HG02588 (cell line): ENCODE measurements around the gene CEP350.
A peak's percentile ranks its signal among the peaks of the same experiment; 100 is the strongest.
"Not testable (repeated sequence)": the region's sequence is repeated elsewhere in the genome, so short reads cannot be mapped to it uniquely, and the experiment has no call there.

Experiments
- ATAC-seq: cut with Tn5 transposase; IDR thresholded peaks from one replicate; pipeline ENCODE4 v1.9.1; 2021; ENCODE audit warnings: mild to moderate bottlenecking, moderate library complexity; ENCODE audit not compliant: unreplicated experiment

The CEP350 gene

DNA sequence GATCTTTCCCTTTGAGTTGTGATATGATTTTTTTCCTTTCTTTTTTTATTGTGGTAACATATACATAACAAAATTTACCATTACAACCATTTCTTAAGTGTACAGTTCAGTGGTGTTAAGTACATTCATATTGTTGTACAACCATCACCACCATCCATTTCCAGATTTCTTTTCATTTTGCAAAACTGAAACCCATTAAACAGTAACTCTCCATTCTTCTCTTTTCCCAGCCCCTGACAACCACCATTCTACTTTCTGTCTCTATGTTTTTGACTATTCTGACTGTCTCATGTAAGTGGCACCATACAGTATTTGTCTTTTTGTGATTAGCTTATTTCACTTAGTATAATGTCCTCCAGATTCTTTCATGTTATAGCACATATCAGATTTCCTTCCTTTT is 30.3 kb downstream of the CEP350 start:
- no peak for ATAC-seq

DNA sequence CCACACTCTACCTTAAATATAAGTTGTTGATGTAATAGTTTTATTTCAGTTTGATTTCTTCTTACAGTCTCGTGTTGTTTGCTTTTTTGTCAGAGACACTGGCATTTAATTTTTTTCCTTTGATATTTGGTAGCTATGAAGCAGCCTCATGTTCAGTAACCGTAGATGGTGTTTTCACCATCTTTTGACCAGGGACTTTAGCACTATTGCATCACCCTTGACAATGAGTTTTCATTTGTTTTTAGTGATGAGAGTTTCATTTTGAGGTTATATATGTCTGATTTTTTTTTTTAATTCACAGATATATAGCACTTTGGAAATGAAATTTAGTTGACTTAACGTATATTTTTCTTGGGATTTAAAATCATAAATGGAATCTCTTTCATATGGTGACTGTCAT is 36.2 kb downstream of the CEP350 start:
- no peak for ATAC-seq

DNA sequence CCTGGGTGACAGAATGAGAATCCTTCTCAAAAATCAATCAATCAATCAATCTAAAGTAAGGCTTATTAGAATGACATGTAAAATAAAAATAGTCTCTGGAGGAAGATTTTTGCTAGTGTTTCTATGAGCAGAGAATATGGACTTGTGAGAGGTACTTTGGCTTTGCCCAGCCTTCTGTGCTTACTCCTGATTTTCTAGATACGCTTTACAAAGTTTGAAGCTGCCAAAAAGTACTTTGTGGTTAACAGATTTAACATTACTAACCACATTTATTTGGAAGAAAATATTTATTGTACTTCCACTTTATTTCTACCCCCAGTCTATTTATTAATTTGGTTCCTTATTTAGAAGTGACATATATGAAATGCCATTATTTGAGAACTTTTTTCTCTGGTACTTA is 41.0 kb downstream of the CEP350 start:
- ATAC-seq: no peak

DNA sequence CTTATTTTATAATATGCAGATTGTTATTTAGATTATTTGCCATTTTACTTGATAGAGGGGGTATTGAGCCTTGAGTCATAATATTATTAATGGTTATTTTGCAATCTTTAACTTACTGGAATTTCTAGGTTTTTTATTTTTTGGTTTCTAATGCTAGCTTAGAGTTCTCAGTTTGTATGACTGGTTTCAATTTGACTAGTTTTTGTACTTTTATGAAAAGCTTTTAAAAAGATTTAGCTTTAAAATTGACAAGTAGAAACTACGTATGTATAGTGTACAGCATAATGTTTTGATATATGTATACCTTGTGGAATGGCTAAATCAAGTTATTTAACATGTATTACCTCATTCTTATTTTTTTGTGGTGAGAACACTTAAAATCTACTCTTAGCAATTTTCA is 41.5 kb downstream of the CEP350 start:
- ATAC-seq: peak; percentile 68

DNA sequence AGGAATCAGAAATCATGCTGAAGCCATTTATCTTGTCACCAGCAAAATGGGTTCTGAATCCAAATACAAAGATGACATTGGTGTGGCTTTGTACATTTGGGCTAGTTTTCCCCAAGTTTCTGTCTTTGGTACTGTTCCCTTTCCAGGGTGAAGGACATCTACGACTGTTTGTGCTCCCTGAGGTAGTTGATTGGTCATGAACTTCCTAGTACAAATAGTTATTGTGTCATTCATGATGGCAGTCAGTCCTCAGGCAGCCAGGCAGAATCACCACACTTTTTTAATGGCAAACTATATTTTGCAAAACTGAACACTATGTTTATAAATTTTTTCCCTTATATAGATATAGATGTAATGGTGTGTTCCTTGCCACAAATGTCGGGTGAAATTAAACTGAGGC is 46.0 kb downstream of the CEP350 start:
- no peak for ATAC-seq

DNA sequence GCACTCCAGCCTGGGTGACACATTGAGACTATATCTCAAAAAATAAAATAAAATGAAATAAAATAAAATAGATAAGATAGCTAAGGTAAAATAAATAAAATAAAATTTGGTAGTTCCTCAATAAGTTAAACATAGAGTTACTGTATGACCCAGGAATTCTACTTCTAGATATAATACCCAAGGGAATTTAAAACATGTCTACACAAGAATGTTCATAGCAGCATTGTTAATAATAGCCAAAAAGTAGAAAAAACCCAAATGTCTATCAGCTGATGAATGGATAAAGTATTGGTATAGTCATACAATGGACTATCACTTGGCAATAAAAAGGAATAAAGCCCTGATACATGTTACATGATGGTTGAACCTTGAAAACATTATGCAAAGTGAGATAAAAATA is 47.8 kb downstream of the CEP350 start:
- no peak for ATAC-seq

DNA sequence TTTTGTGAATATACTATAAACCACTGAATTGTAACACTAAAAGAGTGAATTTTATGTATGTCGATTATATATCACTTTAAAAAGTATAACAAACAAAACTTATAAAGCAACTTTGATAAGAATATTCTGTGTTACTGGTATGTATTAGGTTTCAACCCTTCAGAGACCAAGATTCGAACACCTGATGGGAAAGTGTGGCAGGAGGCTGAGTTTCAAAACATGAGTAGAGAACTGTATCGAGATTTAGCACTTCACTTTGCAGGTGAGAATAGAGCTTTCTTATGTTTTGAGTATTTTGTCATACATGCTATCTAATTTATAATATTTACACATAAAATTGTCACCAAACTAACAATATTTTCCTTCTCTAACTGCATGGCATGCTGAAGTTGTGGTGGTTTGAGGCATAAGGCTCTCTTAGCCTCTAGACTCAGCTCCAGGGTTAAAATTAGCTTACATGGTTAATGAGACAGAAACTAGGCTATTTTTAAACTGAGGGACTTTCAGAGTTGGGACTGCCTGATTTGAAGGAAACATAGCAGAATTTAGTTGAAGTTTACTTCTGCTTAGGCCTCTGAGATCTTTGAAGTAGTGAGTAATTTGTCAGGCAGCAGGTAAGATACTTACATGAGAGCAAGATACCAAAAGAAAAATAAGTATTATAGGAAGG is 48.6 kb downstream of the CEP350 start:
- ATAC-seq: peak; percentile 88

DNA sequence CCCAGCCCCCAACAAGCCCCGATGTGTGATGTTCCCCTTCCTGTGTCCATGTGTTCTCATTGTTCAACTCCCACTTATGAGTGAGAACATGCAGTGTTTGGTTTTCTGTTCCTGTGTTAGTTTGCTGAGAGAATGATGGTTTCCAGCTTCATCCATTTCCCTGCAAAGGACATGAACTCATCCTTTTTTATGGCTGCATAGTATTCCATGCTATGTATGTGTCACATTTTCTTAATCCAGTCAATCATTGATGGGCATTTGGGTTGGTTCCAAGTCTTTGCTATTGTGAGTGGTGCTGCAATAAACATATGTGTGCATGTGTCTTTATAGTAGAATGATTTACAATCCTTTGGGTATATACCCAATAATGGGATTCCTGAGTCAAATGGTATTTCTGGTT is 52.2 kb downstream of the CEP350 start:
- ATAC-seq: not testable (repeated sequence)

DNA sequence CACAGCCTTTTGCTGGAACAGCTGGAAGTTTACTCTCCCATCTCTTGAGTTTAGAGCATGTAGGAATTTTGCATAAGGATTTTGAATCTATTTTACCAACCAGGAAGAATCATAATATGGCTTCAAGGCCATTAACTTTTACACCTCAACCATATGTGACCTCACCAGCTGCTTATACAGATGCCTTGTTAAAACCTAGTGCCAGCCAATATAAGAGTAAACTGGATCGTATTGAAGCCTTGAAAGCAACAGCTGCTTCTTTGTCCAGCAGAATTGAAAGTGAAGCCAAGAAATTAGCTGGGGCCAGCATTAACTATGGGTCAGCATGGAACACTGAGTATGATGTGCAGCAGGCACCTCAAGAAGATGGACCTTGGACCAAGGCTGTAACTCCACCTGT is 65.4 kb downstream of the CEP350 start:
- no peak for ATAC-seq

DNA sequence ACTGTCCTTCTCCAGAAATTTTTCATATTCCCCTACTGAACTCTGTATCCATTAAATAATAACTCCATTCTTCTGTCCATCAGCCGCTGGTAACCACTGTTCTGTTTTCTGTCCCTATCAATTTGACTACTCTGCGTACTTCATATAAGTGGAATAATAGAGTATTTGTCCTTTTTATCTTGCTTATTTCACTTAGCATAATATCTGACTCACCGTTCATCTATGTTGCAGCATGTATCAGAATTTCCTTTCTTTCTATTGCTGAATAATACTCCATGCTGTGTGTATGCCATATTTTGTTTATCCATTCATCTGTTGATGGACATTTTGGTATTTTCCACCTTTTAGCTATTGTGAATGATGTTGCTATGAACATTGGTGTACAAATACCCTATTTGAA is 71.9 kb downstream of the CEP350 start:
- no peak for ATAC-seq

DNA sequence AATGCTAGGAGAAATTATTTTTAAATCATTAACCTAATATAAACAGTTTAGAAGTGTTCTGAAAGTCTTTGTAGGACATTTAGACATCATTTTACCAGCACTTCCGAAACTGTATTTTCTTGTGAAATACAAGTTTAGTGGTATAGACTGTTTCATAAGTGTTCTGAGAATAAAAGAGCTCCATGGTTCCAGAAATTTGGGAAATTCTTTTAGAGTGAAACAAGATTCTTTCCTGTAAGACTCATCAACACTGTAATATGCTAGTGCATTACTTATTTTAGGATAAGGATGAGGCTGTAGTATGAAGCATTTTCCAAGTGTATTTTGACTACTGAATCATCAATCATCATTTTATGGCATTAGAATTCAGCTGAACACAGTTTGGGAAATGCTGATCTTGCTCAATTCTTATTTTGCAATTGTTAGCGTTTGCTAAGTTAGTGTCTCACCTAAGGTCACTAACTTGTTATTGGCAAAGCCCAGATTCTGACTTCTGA is 73.4 kb downstream of the CEP350 start:
- ATAC-seq: no peak

DNA sequence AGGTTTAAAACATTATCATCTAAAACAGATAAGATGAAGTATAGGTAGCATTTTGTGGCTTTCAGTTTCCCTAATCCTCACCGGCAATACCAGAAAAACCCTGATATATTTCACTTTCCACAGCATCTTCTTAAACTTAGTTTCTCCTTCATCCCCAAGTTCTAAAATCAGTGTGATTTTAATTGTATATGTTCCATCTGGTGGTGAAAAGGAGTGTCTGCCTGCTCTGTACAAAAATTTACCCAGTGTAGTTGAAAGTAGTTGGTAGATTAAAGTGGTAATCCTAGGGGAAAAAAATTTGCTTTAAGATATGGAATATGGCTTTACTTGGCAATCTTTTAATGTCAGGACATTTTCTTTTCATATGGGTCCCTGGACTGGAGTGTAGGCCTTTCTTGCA is 74.3 kb downstream of the CEP350 start:
- ATAC-seq: no peak

DNA sequence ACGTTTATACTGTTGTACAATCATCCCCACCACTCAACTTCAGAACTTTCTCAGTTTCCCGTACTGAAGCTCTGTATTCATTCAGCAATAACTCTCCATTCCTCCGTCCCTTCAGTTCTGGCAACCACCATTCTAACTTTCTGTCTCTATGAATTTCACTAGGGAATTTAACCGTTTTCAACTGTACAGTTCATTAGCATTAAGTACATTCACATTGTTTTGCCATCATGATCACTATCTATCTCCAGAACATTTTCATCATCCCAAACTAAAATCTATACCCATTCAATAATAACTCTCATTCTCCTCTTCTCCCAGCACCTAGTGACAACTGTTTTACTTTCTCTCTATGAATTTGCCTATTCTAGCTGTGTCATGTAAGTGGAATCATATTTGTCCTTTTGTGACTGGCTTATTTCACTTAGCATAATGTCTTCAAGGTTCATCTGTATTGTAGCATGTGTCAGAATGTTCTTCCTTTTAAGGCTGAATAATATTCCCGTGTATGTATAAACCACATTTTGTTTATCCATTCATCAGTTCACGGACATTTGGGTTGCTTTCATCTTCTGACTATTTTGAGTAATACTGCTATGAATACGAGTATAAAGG is 75.0 kb downstream of the CEP350 start:
- no peak for ATAC-seq

DNA sequence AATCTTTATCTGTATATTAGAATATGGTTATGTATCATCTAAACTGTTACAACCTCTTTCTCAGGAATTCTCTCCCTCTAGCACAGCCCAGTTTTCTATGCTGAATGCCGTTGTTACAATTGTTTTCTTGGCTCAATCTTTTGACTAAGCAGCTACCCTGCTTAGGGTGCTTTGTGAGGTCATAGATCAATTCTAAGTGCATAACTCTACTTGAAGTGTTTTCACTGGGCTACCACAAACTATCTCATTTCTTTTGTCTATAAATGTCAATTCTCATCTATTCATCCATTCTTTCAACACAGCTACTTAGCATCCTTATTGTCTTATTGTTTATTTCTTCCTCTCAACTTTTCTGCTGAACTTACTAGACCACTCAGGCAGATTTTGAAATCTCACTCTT is 77.1 kb downstream of the CEP350 start:
- ATAC-seq: no peak

DNA sequence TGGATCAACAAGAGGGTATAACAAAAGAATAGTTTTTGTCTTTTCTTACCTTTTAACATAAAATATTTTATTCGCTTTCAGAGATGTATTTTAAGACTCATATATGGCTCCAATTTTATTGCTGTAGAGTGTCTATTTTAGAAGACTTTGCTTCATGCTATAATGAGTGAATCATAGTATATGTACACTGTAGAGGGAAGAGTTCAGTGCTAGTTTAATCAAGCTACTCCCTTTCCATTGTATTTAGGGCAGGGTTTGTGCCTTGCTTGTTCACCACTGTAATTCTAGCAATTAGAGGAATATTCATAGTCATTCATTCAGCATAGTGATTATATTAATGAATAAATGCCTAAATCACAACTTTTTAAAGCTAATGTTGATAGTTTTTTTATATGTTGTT is 78.8 kb downstream of the CEP350 start:
- ATAC-seq: no peak

DNA sequence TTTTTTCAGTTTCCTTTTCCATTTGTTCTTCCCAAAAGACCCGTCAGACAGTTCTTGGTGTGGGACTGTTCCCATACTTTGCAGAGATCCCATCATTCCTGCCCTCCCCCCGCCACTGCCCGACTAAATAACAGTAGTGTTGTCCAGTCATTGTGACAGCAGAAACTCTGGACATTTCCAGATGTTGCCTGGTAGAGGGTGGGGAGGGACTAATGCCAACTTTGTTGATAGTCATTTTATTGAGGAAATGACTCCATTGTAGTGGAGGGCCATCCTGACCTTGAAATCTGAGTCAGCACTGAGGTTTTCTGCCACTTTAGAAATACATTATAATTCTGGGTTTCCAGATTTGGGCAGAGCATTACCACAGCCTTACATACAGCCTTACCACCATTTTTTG is 85.4 kb downstream of the CEP350 start:
- no peak for ATAC-seq

DNA sequence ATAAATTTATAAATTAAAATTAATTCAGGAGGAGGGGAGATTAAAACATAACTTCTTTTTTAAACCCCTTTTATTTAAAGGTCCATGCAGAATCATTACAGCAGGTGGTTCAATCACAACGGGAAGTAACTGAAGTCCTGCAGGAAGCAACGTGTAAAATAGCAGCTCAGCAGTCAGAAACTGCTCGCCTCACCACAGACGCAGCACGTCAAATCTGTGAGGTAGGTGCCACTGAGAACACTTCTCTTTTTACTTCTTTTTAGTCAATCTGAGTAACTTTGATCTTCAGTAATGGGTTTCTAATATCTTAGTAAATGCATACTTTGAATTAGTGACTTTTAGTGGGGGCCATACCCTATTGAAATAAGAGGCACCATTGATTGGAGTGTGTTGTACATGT is 87.0 kb downstream of the CEP350 start:
- ATAC-seq: no peak

DNA sequence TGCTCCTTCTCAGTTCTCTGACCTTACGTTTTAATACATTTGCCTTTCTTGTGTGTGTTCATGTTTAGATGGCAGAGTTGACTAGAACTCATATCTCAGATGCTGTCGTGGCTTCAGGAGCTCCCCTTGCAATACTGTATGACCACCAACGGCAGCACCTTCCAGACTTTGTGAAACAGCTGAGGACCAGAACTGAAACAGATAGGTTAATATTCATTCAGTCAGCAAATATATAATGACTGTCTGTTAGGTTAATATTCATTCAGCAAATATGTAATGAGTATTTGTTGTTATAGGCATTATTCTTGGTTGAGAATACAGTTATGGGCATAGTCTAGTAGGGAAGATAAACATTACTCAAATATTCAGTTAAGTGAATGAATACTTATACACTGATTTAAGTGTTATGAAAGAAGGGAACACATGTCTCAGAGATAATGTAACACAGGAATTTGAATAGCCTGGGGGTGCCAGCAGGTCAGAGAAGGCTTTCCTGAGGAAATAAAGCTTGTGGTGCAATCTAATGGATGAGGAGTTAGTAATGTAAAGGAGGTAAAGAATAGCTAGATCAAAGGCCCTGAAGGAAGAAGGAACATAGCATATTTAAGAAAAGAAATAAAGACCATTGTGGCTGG is 88.5 kb downstream of the CEP350 start:
- ATAC-seq: no peak

DNA sequence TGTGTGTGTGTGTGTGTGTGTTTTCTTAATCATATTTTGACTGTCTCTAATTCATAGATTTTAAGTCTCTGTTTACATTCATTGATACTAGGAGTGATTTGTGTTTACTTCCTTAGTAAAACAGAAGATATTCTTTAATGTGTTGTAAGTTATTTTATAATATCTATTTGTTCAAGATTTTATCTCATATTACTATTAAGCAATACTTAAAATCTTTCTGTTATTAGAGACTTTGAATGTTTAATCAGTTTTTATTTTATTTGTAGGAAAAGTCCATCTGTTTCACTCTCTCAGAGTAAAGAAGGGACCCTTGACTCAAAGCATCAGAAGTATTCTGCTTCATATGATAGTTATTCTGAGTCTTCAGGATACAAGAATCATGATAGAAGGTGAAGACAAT is 89.2 kb downstream of the CEP350 start:
- ATAC-seq: no peak

DNA sequence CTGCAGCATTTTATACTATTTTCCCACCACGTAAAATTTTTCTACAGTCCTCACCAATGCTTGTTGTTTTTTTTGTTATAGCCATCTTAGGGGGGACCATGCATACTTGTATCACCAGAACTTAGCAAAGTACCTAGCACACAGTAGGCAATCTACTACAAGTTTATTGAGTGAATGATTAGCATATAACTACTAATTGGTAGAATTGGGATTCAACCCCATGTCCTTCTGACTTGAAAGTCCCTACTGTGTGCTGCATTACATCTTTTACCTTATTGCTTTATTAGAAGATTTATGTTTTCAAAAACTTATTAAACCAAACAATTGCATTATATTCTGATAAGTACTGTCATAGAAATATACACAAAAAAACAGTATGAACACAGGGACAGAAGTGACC is 92.1 kb downstream of the CEP350 start:
- ATAC-seq: no peak

DNA sequence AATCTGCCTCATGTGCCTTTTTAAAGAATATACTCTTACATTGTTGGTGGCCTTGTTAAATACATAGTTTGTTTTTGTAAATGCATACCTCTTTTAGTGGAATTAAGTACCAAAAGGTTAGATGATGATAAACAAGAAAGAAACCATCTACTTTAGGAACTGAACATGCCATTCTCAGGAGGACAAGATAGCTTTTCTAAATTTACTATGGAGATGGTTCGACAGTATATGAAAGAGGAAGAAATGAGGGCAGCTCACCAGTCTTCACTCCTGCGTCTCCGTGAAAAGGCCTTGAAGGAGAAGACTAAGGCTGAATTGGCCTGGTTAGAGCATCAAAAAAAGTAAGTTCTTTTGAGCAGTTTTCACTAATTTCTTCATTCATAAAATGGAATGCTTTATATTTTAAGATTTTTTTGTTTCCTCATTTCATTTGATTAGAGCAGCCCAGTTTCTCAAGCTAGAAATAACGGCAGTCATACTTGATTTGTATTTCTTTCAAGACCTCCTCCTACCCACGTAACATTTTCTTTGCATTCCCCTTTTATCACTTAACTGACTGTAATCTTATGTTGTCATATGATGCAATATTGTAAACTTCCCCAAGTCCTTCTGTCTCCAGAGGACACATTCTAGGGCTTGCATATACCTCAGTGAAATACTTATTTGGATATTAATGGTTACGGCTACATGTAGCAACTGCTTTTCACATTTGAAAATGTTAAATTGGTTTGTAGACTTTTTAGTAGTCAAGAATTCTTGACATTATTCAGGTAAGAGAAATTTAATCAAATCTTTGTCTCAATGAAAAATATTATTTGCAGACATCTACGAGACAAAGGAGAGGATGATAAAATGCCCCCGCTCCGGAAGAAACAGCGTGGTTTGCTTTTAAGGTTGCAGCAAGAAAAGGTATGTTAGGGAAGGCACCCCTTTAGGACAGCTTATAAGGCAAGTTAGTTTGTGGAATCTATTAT is 99.3 kb downstream of the CEP350 start:
- ATAC-seq: no peak
